HEK293 (cell line): ENCODE results near the gene CERS4.
"Not testable (repeated sequence)": the region's sequence is repeated elsewhere in the genome, so short reads cannot be mapped to it uniquely, and the experiment has no call there.

ENCODE experiments used
- KLF16 ChIP-seq: fragments of 450-650 bp; formaldehyde crosslinking; IDR thresholded peaks from 2 replicates; pipeline ENCODE4 v1.5.1; 2017; ENCODE audit warnings: missing biosample characterization, missing genetic modification characterization
- PRDM10 ChIP-seq: fragments of 450-650 bp; formaldehyde crosslinking; IDR thresholded peaks from 2 replicates; pipeline ENCODE4 v1.5.1; 2016; ENCODE audit warnings: missing biosample characterization, missing genetic modification characterization
- SCRT1 ChIP-seq: fragments of 450-650 bp; formaldehyde crosslinking; IDR thresholded peaks from 2 replicates; pipeline ENCODE4 v1.5.1; 2016; ENCODE audit warnings: missing biosample characterization, missing genetic modification characterization, borderline replicate concordance
- ZFP37 ChIP-seq: fragments of 450-650 bp; formaldehyde crosslinking; IDR thresholded peaks from 2 replicates; pipeline ENCODE4 v1.5.1; 2016; ENCODE audit warnings: missing biosample characterization, missing genetic modification characterization
- ZNF174 ChIP-seq: fragments of 450-650 bp; formaldehyde crosslinking; IDR thresholded peaks from 2 replicates; pipeline ENCODE4 v1.5.0; 2017; ENCODE audit warnings: missing biosample characterization, mild to moderate bottlenecking, missing genetic modification characterization
- ZSCAN30 ChIP-seq: fragments of 450-650 bp; IDR thresholded peaks from 2 replicates; pipeline ENCODE4 v1.5.1; 2018; ENCODE audit warnings: missing biosample characterization, mild to moderate bottlenecking, missing genetic modification characterization, moderate library complexity
- TF ChIP-seq, protein P1 (sequence below): fragments of 450-650 bp; formaldehyde crosslinking; IDR thresholded peaks from 2 replicates; pipeline ENCODE4 v1.5.1; 2016; ENCODE audit warnings: missing biosample characterization, missing genetic modification characterization
- TF ChIP-seq, protein P2 (sequence below): fragments of 450-650 bp; formaldehyde crosslinking; IDR thresholded peaks from 2 replicates; pipeline ENCODE4 v1.5.1; 2016; ENCODE audit warnings: missing biosample characterization, missing genetic modification characterization
- TF ChIP-seq, protein P3 (sequence below): fragments of 450-650 bp; formaldehyde crosslinking; IDR thresholded peaks from 2 replicates; pipeline ENCODE4 v1.5.1; 2016; ENCODE audit warnings: missing biosample characterization, missing genetic modification characterization, borderline replicate concordance

DNA sequence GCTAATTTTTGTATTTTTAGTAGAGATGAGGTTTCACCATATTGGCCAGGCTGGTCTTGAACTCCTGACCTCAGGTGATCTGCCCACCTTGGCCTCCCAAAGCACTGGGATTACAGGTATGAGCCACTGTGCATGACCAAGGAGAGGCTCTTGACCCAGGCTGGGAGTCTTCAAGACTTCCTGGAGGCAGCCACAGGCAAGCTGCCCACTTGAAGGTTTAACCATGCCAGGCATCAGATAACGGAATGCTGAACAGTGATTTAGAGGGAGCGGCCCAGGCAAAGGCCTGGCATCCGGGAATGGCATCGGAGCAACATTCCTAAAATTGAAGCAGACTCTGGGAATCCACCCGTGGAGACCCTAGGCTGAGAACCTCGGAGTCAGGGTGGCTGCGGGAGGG, 9.0 kb downstream of the CERS4 start:
- TF ChIP-seq, protein P1, sequence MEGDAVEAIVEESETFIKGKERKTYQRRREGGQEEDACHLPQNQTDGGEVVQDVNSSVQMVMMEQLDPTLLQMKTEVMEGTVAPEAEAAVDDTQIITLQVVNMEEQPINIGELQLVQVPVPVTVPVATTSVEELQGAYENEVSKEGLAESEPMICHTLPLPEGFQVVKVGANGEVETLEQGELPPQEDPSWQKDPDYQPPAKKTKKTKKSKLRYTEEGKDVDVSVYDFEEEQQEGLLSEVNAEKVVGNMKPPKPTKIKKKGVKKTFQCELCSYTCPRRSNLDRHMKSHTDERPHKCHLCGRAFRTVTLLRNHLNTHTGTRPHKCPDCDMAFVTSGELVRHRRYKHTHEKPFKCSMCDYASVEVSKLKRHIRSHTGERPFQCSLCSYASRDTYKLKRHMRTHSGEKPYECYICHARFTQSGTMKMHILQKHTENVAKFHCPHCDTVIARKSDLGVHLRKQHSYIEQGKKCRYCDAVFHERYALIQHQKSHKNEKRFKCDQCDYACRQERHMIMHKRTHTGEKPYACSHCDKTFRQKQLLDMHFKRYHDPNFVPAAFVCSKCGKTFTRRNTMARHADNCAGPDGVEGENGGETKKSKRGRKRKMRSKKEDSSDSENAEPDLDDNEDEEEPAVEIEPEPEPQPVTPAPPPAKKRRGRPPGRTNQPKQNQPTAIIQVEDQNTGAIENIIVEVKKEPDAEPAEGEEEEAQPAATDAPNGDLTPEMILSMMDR (tag by site-specific recombination) = not testable (repeated sequence)
- not testable (repeated sequence) for TF ChIP-seq PRDM10 (tag by site-specific recombination); ZSCAN30 (tag by site-specific recombination); ZNF174 (tag by site-specific recombination); KLF16 (tag by site-specific recombination); SCRT1; ZFP37 (tag by site-specific recombination)
- TF ChIP-seq, protein P2, sequence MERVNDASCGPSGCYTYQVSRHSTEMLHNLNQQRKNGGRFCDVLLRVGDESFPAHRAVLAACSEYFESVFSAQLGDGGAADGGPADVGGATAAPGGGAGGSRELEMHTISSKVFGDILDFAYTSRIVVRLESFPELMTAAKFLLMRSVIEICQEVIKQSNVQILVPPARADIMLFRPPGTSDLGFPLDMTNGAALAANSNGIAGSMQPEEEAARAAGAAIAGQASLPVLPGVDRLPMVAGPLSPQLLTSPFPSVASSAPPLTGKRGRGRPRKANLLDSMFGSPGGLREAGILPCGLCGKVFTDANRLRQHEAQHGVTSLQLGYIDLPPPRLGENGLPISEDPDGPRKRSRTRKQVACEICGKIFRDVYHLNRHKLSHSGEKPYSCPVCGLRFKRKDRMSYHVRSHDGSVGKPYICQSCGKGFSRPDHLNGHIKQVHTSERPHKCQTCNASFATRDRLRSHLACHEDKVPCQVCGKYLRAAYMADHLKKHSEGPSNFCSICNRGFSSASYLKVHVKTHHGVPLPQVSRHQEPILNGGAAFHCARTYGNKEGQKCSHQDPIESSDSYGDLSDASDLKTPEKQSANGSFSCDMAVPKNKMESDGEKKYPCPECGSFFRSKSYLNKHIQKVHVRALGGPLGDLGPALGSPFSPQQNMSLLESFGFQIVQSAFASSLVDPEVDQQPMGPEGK (tag by site-specific recombination) = not testable (repeated sequence)
- TF ChIP-seq, protein P3, sequence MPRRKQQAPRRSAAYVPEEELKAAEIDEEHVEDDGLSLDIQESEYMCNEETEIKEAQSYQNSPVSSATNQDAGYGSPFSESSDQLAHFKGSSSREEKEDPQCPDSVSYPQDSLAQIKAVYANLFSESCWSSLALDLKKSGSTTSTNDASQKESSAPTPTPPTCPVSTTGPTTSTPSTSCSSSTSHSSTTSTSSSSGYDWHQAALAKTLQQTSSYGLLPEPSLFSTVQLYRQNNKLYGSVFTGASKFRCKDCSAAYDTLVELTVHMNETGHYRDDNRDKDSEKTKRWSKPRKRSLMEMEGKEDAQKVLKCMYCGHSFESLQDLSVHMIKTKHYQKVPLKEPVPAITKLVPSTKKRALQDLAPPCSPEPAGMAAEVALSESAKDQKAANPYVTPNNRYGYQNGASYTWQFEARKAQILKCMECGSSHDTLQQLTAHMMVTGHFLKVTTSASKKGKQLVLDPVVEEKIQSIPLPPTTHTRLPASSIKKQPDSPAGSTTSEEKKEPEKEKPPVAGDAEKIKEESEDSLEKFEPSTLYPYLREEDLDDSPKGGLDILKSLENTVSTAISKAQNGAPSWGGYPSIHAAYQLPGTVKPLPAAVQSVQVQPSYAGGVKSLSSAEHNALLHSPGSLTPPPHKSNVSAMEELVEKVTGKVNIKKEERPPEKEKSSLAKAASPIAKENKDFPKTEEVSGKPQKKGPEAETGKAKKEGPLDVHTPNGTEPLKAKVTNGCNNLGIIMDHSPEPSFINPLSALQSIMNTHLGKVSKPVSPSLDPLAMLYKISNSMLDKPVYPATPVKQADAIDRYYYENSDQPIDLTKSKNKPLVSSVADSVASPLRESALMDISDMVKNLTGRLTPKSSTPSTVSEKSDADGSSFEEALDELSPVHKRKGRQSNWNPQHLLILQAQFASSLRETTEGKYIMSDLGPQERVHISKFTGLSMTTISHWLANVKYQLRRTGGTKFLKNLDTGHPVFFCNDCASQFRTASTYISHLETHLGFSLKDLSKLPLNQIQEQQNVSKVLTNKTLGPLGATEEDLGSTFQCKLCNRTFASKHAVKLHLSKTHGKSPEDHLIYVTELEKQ (tag by site-specific recombination) = not testable (repeated sequence)
